Right forelimb (tissue), 1 donor: ENCODE results near the gene B4GALNT3.

Experiments
- DNase-seq: peaks from one replicate; pipeline ENCODE4 v3.0.0-alpha.2; 2018

Gene B4GALNT3

GRCh38 chr12:578748-579419 lies 119.1 kb downstream of the B4GALNT3 start:
- no peak for DNase-seq

GRCh38 chr12:579420-580110 lies 119.8 kb downstream of the B4GALNT3 start:
- DNase-seq: no peak

GRCh38 chr12:580813-581212 lies 121.1 kb downstream of the B4GALNT3 start:
- no peak for DNase-seq

GRCh38 chr12:581321-581720 lies 121.6 kb downstream of the B4GALNT3 start:
- DNase-seq: no peak

- no peak for DNase-seq
Observed at GRCh38 chr12:581746-582145, 122.0 kb downstream of the B4GALNT3 start.

GRCh38 chr12:583251-583869 lies 123.6 kb downstream of the B4GALNT3 start:
- DNase-seq: no peak

GRCh38 chr12:585062-586061 lies 125.6 kb downstream of the B4GALNT3 start:
- DNase-seq: no peak

- no peak for DNase-seq
Observed at GRCh38 chr12:586318-587071, 126.8 kb downstream of the B4GALNT3 start.

GRCh38 chr12:587132-588023 lies 127.6 kb downstream of the B4GALNT3 start:
- DNase-seq: no peak

GRCh38 chr12:588024-588322 lies 128.2 kb downstream of the B4GALNT3 start:
- DNase-seq: no peak

GRCh38 chr12:588646-589045 lies 128.9 kb downstream of the B4GALNT3 start:
- DNase-seq: no peak

GRCh38 chr12:590206-590750 lies 130.5 kb downstream of the B4GALNT3 start:
- no peak for DNase-seq

- DNase-seq: no peak
Observed at GRCh38 chr12:591167-592023, 131.7 kb downstream of the B4GALNT3 start.

GRCh38 chr12:592024-592505 lies 132.3 kb downstream of the B4GALNT3 start:
- DNase-seq: no peak

GRCh38 chr12:593396-594270 lies 133.9 kb downstream of the B4GALNT3 start:
- no peak for DNase-seq

GRCh38 chr12:597926-598568 lies 138.3 kb downstream of the B4GALNT3 start:
- DNase-seq: no peak

- no peak for DNase-seq
Observed at GRCh38 chr12:599756-600155, 140.0 kb downstream of the B4GALNT3 start.
